ENCODE results near the gene PPM1H. TPM values are rescaled to one million over a fixed set of nuclear protein-coding genes. Genes with fewer than 3 reads are reported as not detected.

The PPM1H gene
- total RNA-seq, 2 donors from 2014 or later, result 46.4 to 74.4 TPM

- Mint-ChIP-seq H3K4me3 (no peak overlapping the region), H3K4me1 (peaks cover 42% of the 10 kb centered on the region)
Measured at GRCh38 chr12:62737188-62737587, 197.8 kb downstream of the PPM1H start.

DNA sequence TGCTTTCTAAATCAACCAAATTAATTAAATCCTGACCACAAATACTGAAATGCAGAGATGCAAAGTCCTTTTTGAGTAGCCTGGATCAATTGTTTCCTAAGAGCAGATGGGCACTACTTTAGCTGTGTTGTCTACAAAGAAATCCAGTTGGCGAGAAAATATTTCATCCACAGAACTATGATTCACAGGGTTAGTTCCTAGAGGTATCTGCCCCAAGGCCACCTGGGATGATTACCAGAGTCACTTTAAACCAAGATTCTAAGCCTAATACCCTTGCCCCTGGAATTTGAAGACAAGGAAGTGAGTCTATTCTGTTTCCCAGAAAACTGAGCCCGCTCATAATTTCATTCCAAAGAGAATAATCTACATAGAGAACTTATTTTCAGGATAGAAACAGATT is 198.4 kb downstream of the PPM1H start:
- Mint-ChIP-seq H3K27me3 (ENCODE audit: insufficient read depth) (no peaks in the 10 kb centered on the region), H3K4me3 (no peak overlapping the region), H3K9me3 (no peaks in the 10 kb centered on the region), H3K4me1 (peaks cover 48% of the 10 kb centered on the region), H3K27ac (no peak overlapping the region), H3K36me3 (ENCODE audit: low read depth) (peaks cover 24% of the 10 kb centered on the region)
- Histone ChIP-seq H3K36me3 (ENCODE audit: control insufficient read depth, insufficient read depth, low read length) (no peaks in the 10 kb centered on the region), H3K27me3 (ENCODE audit: control insufficient read depth, insufficient read depth, low read length, poor library complexity, severe bottlenecking) (no peaks in the 10 kb centered on the region), H3K4me1 (ENCODE audit: control insufficient read depth, insufficient read depth, low read length) (peaks cover 19% of the 10 kb centered on the region), H3K9ac (ENCODE audit: extremely low read depth, low read length, poor library complexity, severe bottlenecking) (no peak overlapping the region), H3K27ac (ENCODE audit: low read depth, low read length) (no peak overlapping the region), H3K9me3 (ENCODE audit: control insufficient read depth, low read length) (no peaks in the 10 kb centered on the region), H3K4me3 (ENCODE audit: low read length) (no peak overlapping the region)
- DNase-seq, result no peak
- 74 to 93% methylated on average over 2 of the region's 2 CpGs for WGBS, 2 experiments (ENCODE audit: insufficient coverage in 1 of 2, insufficient read length in 1 of 2)
- TF ChIP-seq, protein P1, sequence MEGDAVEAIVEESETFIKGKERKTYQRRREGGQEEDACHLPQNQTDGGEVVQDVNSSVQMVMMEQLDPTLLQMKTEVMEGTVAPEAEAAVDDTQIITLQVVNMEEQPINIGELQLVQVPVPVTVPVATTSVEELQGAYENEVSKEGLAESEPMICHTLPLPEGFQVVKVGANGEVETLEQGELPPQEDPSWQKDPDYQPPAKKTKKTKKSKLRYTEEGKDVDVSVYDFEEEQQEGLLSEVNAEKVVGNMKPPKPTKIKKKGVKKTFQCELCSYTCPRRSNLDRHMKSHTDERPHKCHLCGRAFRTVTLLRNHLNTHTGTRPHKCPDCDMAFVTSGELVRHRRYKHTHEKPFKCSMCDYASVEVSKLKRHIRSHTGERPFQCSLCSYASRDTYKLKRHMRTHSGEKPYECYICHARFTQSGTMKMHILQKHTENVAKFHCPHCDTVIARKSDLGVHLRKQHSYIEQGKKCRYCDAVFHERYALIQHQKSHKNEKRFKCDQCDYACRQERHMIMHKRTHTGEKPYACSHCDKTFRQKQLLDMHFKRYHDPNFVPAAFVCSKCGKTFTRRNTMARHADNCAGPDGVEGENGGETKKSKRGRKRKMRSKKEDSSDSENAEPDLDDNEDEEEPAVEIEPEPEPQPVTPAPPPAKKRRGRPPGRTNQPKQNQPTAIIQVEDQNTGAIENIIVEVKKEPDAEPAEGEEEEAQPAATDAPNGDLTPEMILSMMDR (conservative IDR thresholded peaks at IDR 0.05), result no peak

More at GRCh38 chr12:62737188-62737587, 197.8 kb downstream of the PPM1H start:
- H3K27me3 Mint-ChIP-seq (ENCODE audit: insufficient read depth), result no peaks in the 10 kb centered on the region
- peaks cover 24% of the 10 kb centered on the region for H3K36me3 Mint-ChIP-seq (ENCODE audit: low read depth)
- peak overlapping the region; percentile 27 for H3K27ac Mint-ChIP-seq
- no peak overlapping the region for H3K27ac ChIP-seq (ENCODE audit: low read depth, low read length)
- H3K4me3 ChIP-seq (ENCODE audit: low read length), result no peak overlapping the region
- no peak overlapping the region for H3K9ac ChIP-seq (ENCODE audit: extremely low read depth, low read length, poor library complexity, severe bottlenecking)
- no peak for DNase-seq
- no peaks in the 10 kb centered on the region for H3K9me3 ChIP-seq (ENCODE audit: control insufficient read depth, low read length)
- TF ChIP-seq, protein P1 (conservative IDR thresholded peaks at IDR 0.05), result no peak
- peaks cover 19% of the 10 kb centered on the region for H3K4me1 ChIP-seq (ENCODE audit: control insufficient read depth, insufficient read depth, low read length)
- H3K36me3 ChIP-seq (ENCODE audit: control insufficient read depth, insufficient read depth, low read length), result no peaks in the 10 kb centered on the region
- H3K27me3 ChIP-seq (ENCODE audit: control insufficient read depth, insufficient read depth, low read length, poor library complexity, severe bottlenecking), result no peaks in the 10 kb centered on the region
- no peaks in the 10 kb centered on the region for H3K9me3 Mint-ChIP-seq
- WGBS, 2 experiments (ENCODE audit: insufficient coverage in 1 of 2, insufficient read length in 1 of 2), result 96 to 98% methylated on average over 11 of the region's 11 CpGs

- Histone ChIP-seq H3K27me3 (ENCODE audit: control insufficient read depth, insufficient read depth, low read length, poor library complexity, severe bottlenecking) (no peaks in the 10 kb centered on the region), H3K4me1 (ENCODE audit: control insufficient read depth, insufficient read depth, low read length) (peaks cover 10% of the 10 kb centered on the region), H3K36me3 (ENCODE audit: control insufficient read depth, insufficient read depth, low read length) (no peaks in the 10 kb centered on the region), H3K4me3 (ENCODE audit: low read length) (no peak overlapping the region), H3K27ac (ENCODE audit: low read depth, low read length) (peak overlapping the region; percentile 50), H3K9me3 (ENCODE audit: control insufficient read depth, low read length) (no peaks in the 10 kb centered on the region), H3K9ac (ENCODE audit: extremely low read depth, low read length, poor library complexity, severe bottlenecking) (no peak overlapping the region)
- Mint-ChIP-seq H3K36me3 (ENCODE audit: low read depth) (peaks cover 24% of the 10 kb centered on the region), H3K4me3 (no peak overlapping the region), H3K27ac (no peak overlapping the region), H3K9me3 (no peaks in the 10 kb centered on the region), H3K4me1 (peaks cover 41% of the 10 kb centered on the region), H3K27me3 (ENCODE audit: insufficient read depth) (no peaks in the 10 kb centered on the region)
- DNase-seq, result no peak
- TF ChIP-seq, protein P1 (conservative IDR thresholded peaks at IDR 0.05), result no peak
- 90 to 93% methylated on average over 2 to 6 of the region's 8 CpGs for WGBS, 2 experiments (ENCODE audit: insufficient coverage in 1 of 2, insufficient read length in 1 of 2)
Measured at GRCh38 chr12:62732861-62733427, 202.0 kb downstream of the PPM1H start.

Data from endodermal cell (in vitro differentiated cells).